ENCODE measurements around the gene DNAJA2.

- TF ChIP-seq CTCF (IDR thresholded peaks at IDR 0.05; ENCODE audit: insufficient read depth, low read depth, low read length) (no peak), EZH2 (IDR thresholded peaks at IDR 0.05; ENCODE audit: insufficient read depth, low read length) (no peak)
These were observed 23.5 kb downstream of the DNAJA2 start for GRCh38 chr16:46950009-46950408.
